ENCODE results near the gene UTP4. TPM values are rescaled to one million over a fixed set of nuclear protein-coding genes. Genes with fewer than 3 reads are reported as not detected.
"Not testable (repeated sequence)": the region's sequence is repeated elsewhere in the genome, so short reads cannot be mapped to it uniquely, and the experiment has no call there.

UTP4 gene
- total RNA-seq, 6 donors from 2014 or later, result 10.9 to 38.8 (median 28.4) TPM

GRCh38 chr16:69141936-69142335 is 9.5 kb downstream of the UTP4 start:
- DNase-seq (no peak), ATAC-seq (ENCODE audit: low FRiP score in 2 of 2) (no peak)
- Histone ChIP-seq H3K4me1 (no peaks in the 10 kb centered on the region), H3K27ac (no peak overlapping the region), H3K27me3 (no peaks in the 10 kb centered on the region), H3K4me3 (no peak overlapping the region), H3K9me3 (no peaks in the 10 kb centered on the region), H3K36me3 (peaks cover 0 to 92% (median 40%) of the 10 kb centered on the region in 4 donors)
- WGBS, 2 donors, result 95 to 98% methylated on average over 4 of the region's 4 CpGs
- TF ChIP-seq POLR2A (IDR thresholded peaks at IDR 0.05) (no peak), POLR2AphosphoS5 (IDR thresholded peaks at IDR 0.05) (no peak), CTCF (IDR thresholded peaks at IDR 0.05) (no peak), EP300 (IDR thresholded peaks at IDR 0.05) (no peak)

- no peak overlapping the region for H3K4me3 ChIP-seq
- peak in 1 of 2 donors; percentile 40 for ATAC-seq (ENCODE audit: low FRiP score in 2 of 2)
- peaks cover 0 to 84% (median 41%) of the 10 kb centered on the region in 4 donors for H3K36me3 ChIP-seq
- 91 to 93% methylated on average over 11 of the region's 11 CpGs for WGBS, 2 donors
- DNase-seq, result no peak
- no peaks in the 10 kb centered on the region for H3K9me3 ChIP-seq
- no peak overlapping the region for H3K27ac ChIP-seq
- no peak for TF ChIP-seq POLR2AphosphoS5 (IDR thresholded peaks at IDR 0.05)
- no peak for TF ChIP-seq CTCF (IDR thresholded peaks at IDR 0.05)
- no peak for TF ChIP-seq EP300 (IDR thresholded peaks at IDR 0.05)
- no peak for TF ChIP-seq POLR2A (IDR thresholded peaks at IDR 0.05)
- no peaks in the 10 kb centered on the region for H3K27me3 ChIP-seq
- H3K4me1 ChIP-seq, result no peaks in the 10 kb centered on the region
Measured at GRCh38 chr16:69143116-69143515, 10.7 kb downstream of the UTP4 start.

- Histone ChIP-seq H3K27me3 (no peaks in the 10 kb centered on the region), H3K4me1 (no peaks in the 10 kb centered on the region), H3K4me3 (no peak overlapping the region), H3K36me3 (peaks cover 0 to 69% (median 32%) of the 10 kb centered on the region in 4 donors), H3K9me3 (no peaks in the 10 kb centered on the region), H3K27ac (no peak overlapping the region)
- TF ChIP-seq POLR2AphosphoS5 (IDR thresholded peaks at IDR 0.05), result no peak
- no peak for TF ChIP-seq CTCF (IDR thresholded peaks at IDR 0.05)
- no peak for TF ChIP-seq EP300 (IDR thresholded peaks at IDR 0.05)
- no peak for TF ChIP-seq POLR2A (IDR thresholded peaks at IDR 0.05)
- no peak for DNase-seq
- WGBS, 2 donors, result 84 to 88% methylated on average over 4 of the region's 4 CpGs
- ATAC-seq (ENCODE audit: low FRiP score in 2 of 2), result peak in 1 of 2 donors; percentile 58
Measured at GRCh38 chr16:69145658-69146057, 13.2 kb downstream of the UTP4 start.

GRCh38 chr16:69149621-69150020 is 17.2 kb downstream of the UTP4 start:
- not testable (repeated sequence) for H3K4me1 ChIP-seq; H3K4me3 ChIP-seq; H3K27me3 ChIP-seq; DNase-seq; H3K27ac ChIP-seq; ATAC-seq (ENCODE audit: low FRiP score in 2 of 2); H3K9me3 ChIP-seq
- WGBS, 2 donors, result 88 to 94% methylated on average over 9 of the region's 9 CpGs
- H3K36me3 ChIP-seq, result peaks cover 4 to 71% (median 44%) of the 10 kb centered on the region in 4 donors

GRCh38 chr16:69150146-69150865 is 17.9 kb downstream of the UTP4 start:
- ATAC-seq (ENCODE audit: low FRiP score in 2 of 2) (peak; percentile 82 to 88), DNase-seq (peak in 1 of 2 donors; percentile 49)
- TF ChIP-seq CTCF (IDR thresholded peaks at IDR 0.05) (peak; percentile 54 to 82 (median 74)), POLR2A (IDR thresholded peaks at IDR 0.05) (no peak)

More at GRCh38 chr16:69150146-69150865, 17.9 kb downstream of the UTP4 start:
- H3K4me1 ChIP-seq, result no peaks in the 10 kb centered on the region
- H3K4me3 ChIP-seq, result no peak overlapping the region
- H3K36me3 ChIP-seq, result peaks cover 8 to 71% (median 44%) of the 10 kb centered on the region in 4 donors
- H3K27me3 ChIP-seq, result no peaks in the 10 kb centered on the region
- H3K9me3 ChIP-seq, result no peaks in the 10 kb centered on the region
- WGBS, 2 donors, result 58 to 62% methylated on average over 16 of the region's 16 CpGs
- H3K27ac ChIP-seq, result no peak overlapping the region
